GM18526 (cell line): ENCODE measurements around the gene NFIX.

Experiments used
- POLR2A ChIP-seq: IDR thresholded peaks from 3 replicates; pipeline ENCODE4 v1.6.1; 2011; ENCODE audit not compliant: insufficient read length; ENCODE audit errors: extremely low read depth

The NFIX gene

GRCh38 chr19:13087295-13087694 lies 92.0 kb downstream of the NFIX start:
- no peak for TF ChIP-seq POLR2A

GRCh38 chr19:13087795-13088537 lies 92.7 kb downstream of the NFIX start:
- TF ChIP-seq POLR2A = no peak

- no peak for TF ChIP-seq POLR2A
These were observed 94.0 kb downstream of the NFIX start for GRCh38 chr19:13089139-13089856.

GRCh38 chr19:13089857-13090507 lies 94.7 kb downstream of the NFIX start:
- no peak for TF ChIP-seq POLR2A

GRCh38 chr19:13090511-13091231 lies 95.4 kb downstream of the NFIX start:
- no peak for TF ChIP-seq POLR2A

- no peak for TF ChIP-seq POLR2A
These were observed 96.3 kb downstream of the NFIX start for GRCh38 chr19:13091400-13092157.

GRCh38 chr19:13092158-13092543 lies 96.9 kb downstream of the NFIX start:
- no peak for TF ChIP-seq POLR2A

- no peak for TF ChIP-seq POLR2A
These were observed 97.4 kb downstream of the NFIX start for GRCh38 chr19:13092606-13093235.

- no peak for TF ChIP-seq POLR2A
These were observed 98.3 kb downstream of the NFIX start for GRCh38 chr19:13093407-13094105.

- TF ChIP-seq POLR2A = no peak
These were observed 98.8 kb downstream of the NFIX start for GRCh38 chr19:13094106-13094504.

GRCh38 chr19:13094771-13095392 lies 99.6 kb downstream of the NFIX start:
- no peak for TF ChIP-seq POLR2A

GRCh38 chr19:13095393-13095784 lies 100.1 kb downstream of the NFIX start:
- no peak for TF ChIP-seq POLR2A
